Glutamatergic neuron (in vitro differentiated cells): Measurements from ENCODE around the gene PAM. TPM values are rescaled to one million over a fixed set of nuclear protein-coding genes. Genes with fewer than 3 reads are reported as not detected.

Source experiments
- DNase-seq: peaks from one replicate; pipeline ENCODE4 v3.0.0; 2022
- H3K27ac Mint-ChIP-seq: one replicate; pipeline ENCODE4 v1.8.0; 2020; ENCODE audit warnings: mild to moderate bottlenecking, mixed read lengths, inconsistent platforms; ENCODE audit not compliant: unreplicated experiment
- H3K27me3 Mint-ChIP-seq: one replicate; pipeline ENCODE4 v1.8.0; 2020; ENCODE audit warnings: mild to moderate bottlenecking, moderate library complexity, mixed read lengths, inconsistent platforms; ENCODE audit not compliant: unreplicated experiment
- H3K36me3 Mint-ChIP-seq: one replicate; pipeline ENCODE4 v1.8.0; 2020; ENCODE audit warnings: mild to moderate bottlenecking, mixed read lengths, inconsistent platforms; ENCODE audit not compliant: unreplicated experiment
- H3K4me1 Mint-ChIP-seq: one replicate; pipeline ENCODE4 v1.8.0; 2020; ENCODE audit warnings: mild to moderate bottlenecking, low read depth, mixed read lengths, inconsistent platforms; ENCODE audit not compliant: unreplicated experiment
- H3K4me3 Mint-ChIP-seq: one replicate; pipeline ENCODE4 v1.8.0; 2020; ENCODE audit warnings: mild to moderate bottlenecking, mixed read lengths, inconsistent platforms; ENCODE audit not compliant: unreplicated experiment
- H3K9me3 Mint-ChIP-seq: one replicate; pipeline ENCODE4 v1.8.0; 2020; ENCODE audit warnings: mild to moderate bottlenecking, moderate library complexity, mixed read lengths, inconsistent platforms; ENCODE audit not compliant: unreplicated experiment
- total RNA-seq: library from RNA; stranded (reverse); fragmentation: NEBNext Ultra II Directional; extraction: Animal tissue kit (Norgen Biotek cat#: 25700); gene quantifications from one replicate; pipeline ENCODE4 v1.2.1, GENCODE V29; 2021; ENCODE audit not compliant: unreplicated experiment
- TF ChIP-seq, protein P1 (sequence below): fragments of 200-600 bp; sonication (generic); IDR thresholded peaks from one replicate; pipeline ENCODE4 v1.5.0; 2021; ENCODE audit not compliant: partially characterized antibody, unreplicated experiment

Gene PAM
- total RNA-seq, 1 donor from 2014 or later = 192 TPM

DNA sequence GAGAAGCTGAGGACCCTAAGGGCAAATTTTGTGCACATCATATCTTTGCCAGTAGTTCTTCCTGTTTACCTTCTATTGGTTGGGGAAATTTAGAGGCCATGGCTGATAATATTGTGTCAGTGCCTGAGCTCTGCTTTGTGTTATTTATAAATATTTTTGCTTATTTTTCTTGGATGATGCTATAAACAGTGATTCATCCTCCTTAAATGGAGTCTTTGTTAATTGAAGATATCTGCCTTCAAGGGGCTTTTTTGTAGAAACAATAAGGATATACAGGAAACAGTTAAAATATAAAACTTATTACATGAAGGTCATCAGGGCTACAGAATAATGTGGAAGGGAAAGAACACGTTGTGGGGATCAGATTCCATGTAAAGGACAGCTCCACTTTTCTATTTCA lies 78.0 kb downstream of the PAM start:
- TF ChIP-seq, protein P1, sequence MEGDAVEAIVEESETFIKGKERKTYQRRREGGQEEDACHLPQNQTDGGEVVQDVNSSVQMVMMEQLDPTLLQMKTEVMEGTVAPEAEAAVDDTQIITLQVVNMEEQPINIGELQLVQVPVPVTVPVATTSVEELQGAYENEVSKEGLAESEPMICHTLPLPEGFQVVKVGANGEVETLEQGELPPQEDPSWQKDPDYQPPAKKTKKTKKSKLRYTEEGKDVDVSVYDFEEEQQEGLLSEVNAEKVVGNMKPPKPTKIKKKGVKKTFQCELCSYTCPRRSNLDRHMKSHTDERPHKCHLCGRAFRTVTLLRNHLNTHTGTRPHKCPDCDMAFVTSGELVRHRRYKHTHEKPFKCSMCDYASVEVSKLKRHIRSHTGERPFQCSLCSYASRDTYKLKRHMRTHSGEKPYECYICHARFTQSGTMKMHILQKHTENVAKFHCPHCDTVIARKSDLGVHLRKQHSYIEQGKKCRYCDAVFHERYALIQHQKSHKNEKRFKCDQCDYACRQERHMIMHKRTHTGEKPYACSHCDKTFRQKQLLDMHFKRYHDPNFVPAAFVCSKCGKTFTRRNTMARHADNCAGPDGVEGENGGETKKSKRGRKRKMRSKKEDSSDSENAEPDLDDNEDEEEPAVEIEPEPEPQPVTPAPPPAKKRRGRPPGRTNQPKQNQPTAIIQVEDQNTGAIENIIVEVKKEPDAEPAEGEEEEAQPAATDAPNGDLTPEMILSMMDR = no peak
- Mint-ChIP-seq H3K36me3 (peaks cover 4% of the 10 kb centered on the region), H3K27ac (no peak overlapping the region), H3K27me3 (no peaks in the 10 kb centered on the region), H3K9me3 (no peaks in the 10 kb centered on the region), H3K4me1 (peaks cover 30% of the 10 kb centered on the region), H3K4me3 (no peak overlapping the region)
- no peak for DNase-seq

DNA sequence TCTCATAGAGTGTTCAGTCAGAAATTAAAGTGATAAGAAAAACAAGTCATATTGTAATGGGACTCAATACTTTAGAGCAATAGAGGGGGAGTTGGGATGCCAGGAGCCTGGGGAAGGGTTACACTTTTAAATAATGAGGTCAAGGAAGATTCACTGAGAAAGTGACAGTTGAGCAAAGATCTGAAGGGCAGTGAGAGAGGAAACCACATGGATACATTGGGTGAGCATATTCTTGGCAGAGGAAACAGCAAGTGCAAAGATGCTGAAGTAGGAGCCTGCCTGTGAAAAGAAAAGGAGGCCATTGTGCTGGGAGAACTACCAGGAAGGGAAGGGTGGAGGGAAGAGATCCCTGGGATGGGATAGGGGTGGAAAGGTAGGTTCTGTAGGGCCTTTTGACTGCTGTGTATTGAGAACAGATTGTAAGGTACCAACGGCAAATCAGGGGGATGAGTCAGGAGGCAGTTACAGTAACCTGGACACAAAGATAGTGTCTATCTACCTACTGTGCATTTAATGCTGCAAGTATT lies 79.4 kb downstream of the PAM start:
- TF ChIP-seq, protein P1 = no peak
- H3K36me3 Mint-ChIP-seq = peaks cover 4% of the 10 kb centered on the region
- no peak overlapping the region for H3K4me3 Mint-ChIP-seq
- DNase-seq = no peak
- no peaks in the 10 kb centered on the region for H3K27me3 Mint-ChIP-seq
- peak overlapping the region; percentile 6 for H3K27ac Mint-ChIP-seq
- H3K9me3 Mint-ChIP-seq = no peaks in the 10 kb centered on the region
- H3K4me1 Mint-ChIP-seq = peaks cover 26% of the 10 kb centered on the region

DNA sequence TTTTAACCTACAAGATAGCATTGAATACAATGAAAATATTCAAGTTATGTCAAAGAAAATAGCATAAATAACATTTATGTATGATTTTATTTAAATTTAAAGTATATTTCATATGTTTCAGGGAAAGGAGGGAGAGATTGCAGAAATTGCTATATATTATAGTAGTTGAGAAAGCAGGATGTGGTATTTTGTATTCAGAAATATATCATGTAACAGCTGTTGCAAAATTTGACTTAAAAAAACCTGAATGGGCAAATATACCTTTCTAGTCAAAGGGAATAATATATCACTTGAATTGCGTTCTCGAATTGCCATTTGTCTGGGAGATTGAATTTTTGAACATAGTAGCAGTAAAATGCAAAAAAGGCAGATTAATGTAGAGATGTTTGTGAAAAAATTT lies 80.6 kb downstream of the PAM start:
- Mint-ChIP-seq H3K36me3 (peaks cover 1% of the 10 kb centered on the region), H3K4me1 (peaks cover 26% of the 10 kb centered on the region), H3K4me3 (no peak overlapping the region), H3K27ac (no peak overlapping the region), H3K9me3 (no peaks in the 10 kb centered on the region), H3K27me3 (no peaks in the 10 kb centered on the region)
- DNase-seq = no peak
- TF ChIP-seq, protein P1 = no peak

DNA sequence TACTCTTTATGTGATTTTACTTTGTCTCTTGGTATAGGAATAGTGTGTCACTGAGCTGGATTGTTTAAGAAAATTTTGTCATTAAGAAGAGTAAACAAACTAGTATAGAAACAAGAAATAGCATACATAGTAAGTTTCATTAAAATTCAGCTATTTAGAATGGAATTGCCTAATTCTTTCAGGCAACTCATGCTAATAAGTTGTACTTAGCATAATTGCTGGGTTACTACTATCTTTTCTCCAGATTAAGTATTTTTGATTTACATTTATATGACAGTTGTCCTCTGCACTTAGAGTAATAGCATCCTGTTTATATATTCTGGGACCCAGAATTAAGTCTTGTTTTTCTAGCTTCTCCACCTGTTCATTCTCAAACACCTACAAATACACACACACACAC lies 85.9 kb downstream of the PAM start:
- DNase-seq = no peak
- Mint-ChIP-seq H3K4me1 (peaks cover 17% of the 10 kb centered on the region), H3K9me3 (peaks cover 1% of the 10 kb centered on the region), H3K27me3 (peaks cover 2% of the 10 kb centered on the region), H3K27ac (no peak overlapping the region), H3K4me3 (no peak overlapping the region), H3K36me3 (peaks cover 6% of the 10 kb centered on the region)
- TF ChIP-seq, protein P1 = no peak

DNA sequence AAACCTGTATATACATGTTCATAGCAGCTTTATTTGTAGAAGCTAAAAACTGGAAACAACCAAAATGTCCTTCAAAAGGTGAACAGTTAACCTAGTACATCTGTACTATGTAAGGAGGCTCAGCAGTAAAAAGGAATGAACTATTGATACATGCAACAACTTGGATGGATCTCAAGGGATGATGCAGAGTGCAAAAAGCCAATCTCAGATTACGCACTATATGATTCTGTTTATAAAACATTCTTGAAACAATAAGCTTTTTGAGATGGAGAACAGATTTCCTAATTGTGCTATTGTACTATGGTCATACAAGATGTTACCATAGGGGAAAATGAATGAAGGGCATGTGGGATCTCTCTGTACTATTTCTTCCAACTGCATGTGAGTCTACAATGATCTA lies 88.9 kb downstream of the PAM start:
- DNase-seq = no peak
- Mint-ChIP-seq H3K4me3 (no peak overlapping the region), H3K9me3 (peaks cover 1% of the 10 kb centered on the region), H3K4me1 (peaks cover 2% of the 10 kb centered on the region), H3K27me3 (peaks cover 2% of the 10 kb centered on the region), H3K27ac (no peak overlapping the region), H3K36me3 (peaks cover 6% of the 10 kb centered on the region)
- TF ChIP-seq, protein P1 = no peak
